Aorta (tissue), 5 donors: ENCODE data around the gene ASL. TPM values are rescaled to one million over a fixed set of nuclear protein-coding genes. Genes with fewer than 3 reads are reported as not detected.
"Not testable (repeated sequence)": the region's sequence is repeated elsewhere in the genome, so short reads cannot be mapped to it uniquely, and the experiment has no call there.

ENCODE experiments used
- ATAC-seq: fragments of 200-7000 bp; cut with Tn5 transposase; one replicate; pipeline ENCODE4 v1.9.1; 2022; ENCODE audit warnings: moderate library complexity; ENCODE audit not compliant: low FRiP score
- DNase-seq, 2 donors: peaks; one replicate each; pipeline ENCODE4 v3.0.0-alpha.2; 2020
- H3K27ac ChIP-seq, 2 donors: one replicate each; pipeline ENCODE4 v1.5.1; 2013; ENCODE audit warnings: low read length in 2 of 2, mild to moderate bottlenecking in 2 of 2, moderate library complexity in 2 of 2, control low read depth in 1 of 2, inconsistent platforms in 1 of 2, low read depth in 1 of 2
- H3K27me3 ChIP-seq, 2 donors: one replicate each; pipeline ENCODE4 v1.6.1; 2013; ENCODE audit warnings: control low read depth in 1 of 2, low read length in 1 of 2, mild to moderate bottlenecking in 1 of 2, moderate library complexity in 1 of 2; ENCODE audit not compliant: insufficient read depth in 2 of 2, control insufficient read depth in 1 of 2
- H3K36me3 ChIP-seq, 2 donors: one replicate each; pipeline ENCODE4 v1.6.1; 2013; ENCODE audit warnings: control low read depth in 1 of 2, low read length in 1 of 2, mild to moderate bottlenecking in 1 of 2; ENCODE audit not compliant: insufficient read depth in 2 of 2, control insufficient read depth in 1 of 2
- H3K4me1 ChIP-seq, 2 donors: one replicate each; pipeline ENCODE4 v1.6.1; 2013; ENCODE audit warnings: low read length in 2 of 2, control low read depth in 1 of 2, mild to moderate bottlenecking in 1 of 2, moderate library complexity in 1 of 2; ENCODE audit not compliant: insufficient read depth in 2 of 2, control insufficient read depth in 1 of 2
- H3K4me3 ChIP-seq, 2 donors: one replicate each; pipeline ENCODE4 v1.5.1; 2013; ENCODE audit warnings: low read length in 2 of 2, control low read depth in 1 of 2, mild to moderate bottlenecking in 1 of 2
- H3K9me3 ChIP-seq: one replicate; pipeline ENCODE4 v1.6.1; 2013; ENCODE audit warnings: mild to moderate bottlenecking, low read length; ENCODE audit not compliant: control insufficient read depth
- WGBS, 2 donors: extraction: QIAGEN DNeasy Blood & Tissue Kit; methylation state at CpG; one replicate each; pipeline ENCODE4 v1.1.7; 2013; 5-methylcytosine and 5-hydroxymethylcytosine counted together
- intact Hi-C, 2 donors: fragments of 100-400 bp; cut with DNase I; formaldehyde crosslinking; loops; one replicate each; pipeline versions ENCODE4 v1.14.2 to v1.15.0; 2022
- long read RNA-seq, 2 donors: library from polyadenylated mRNA; unstranded; transcript quantifications; one replicate each; pipeline ENCODE4 v2.0.0, GENCODE V29; 2020 to 2021
- polyA plus RNA-seq, 2 donors: library from polyadenylated mRNA; stranded (reverse); fragments of 200-250 nt; gene quantifications; one replicate each; pipeline ENCODE4 v1.2.3, GENCODE V29; 2013
- total RNA-seq, 2 donors: library from RNA; stranded (reverse); fragmentation: NEBNext Ultra II Directional; extraction: Animal tissue kit (Norgen Biotek cat#: 25700); gene quantifications; one replicate each; pipeline ENCODE4 v1.2.1, GENCODE V29; 2021
- donor health status: healthy with polysubstance abuse.
- donor health status: Bipolar disorder and iron deficiency.
- donor health status: DM: no; HTN: no; CAD: no.
- donor health status: DM: no; HTN: no; CAD: no.
- donor health status: DM: yes; HTN: yes; CAD: no.

The ASL gene
- total RNA-seq (10 to 100 TPM; 29.1 to 30.3 TPM), polyA plus RNA-seq (10 to 100 TPM; 26.8 to 98.7 TPM)
- long read RNA-seq, donor 1, transcript ASL-205 (16 exons, 1,622 nt), result major isoform, 51 of 115 reads
- long read RNA-seq, donor 1, transcript ASL-201 (17 exons, 2,143 nt), result minor isoform, 11 of 115 reads
- long read RNA-seq, donor 1, transcript ASL-203 (15 exons, 1,765 nt), result minor isoform, 10 of 115 reads
- long read RNA-seq, donor 1, partial matches to known transcripts, result 9 of 115 reads
- long read RNA-seq, donor 1, other reads (novel, unspliced or antisense), result 33 of 115 reads
- long read RNA-seq, donor 2, partial matches to known transcripts, result 2 of 22 reads
- long read RNA-seq, donor 2, other reads (novel, unspliced or antisense), result 10 of 22 reads

DNA sequence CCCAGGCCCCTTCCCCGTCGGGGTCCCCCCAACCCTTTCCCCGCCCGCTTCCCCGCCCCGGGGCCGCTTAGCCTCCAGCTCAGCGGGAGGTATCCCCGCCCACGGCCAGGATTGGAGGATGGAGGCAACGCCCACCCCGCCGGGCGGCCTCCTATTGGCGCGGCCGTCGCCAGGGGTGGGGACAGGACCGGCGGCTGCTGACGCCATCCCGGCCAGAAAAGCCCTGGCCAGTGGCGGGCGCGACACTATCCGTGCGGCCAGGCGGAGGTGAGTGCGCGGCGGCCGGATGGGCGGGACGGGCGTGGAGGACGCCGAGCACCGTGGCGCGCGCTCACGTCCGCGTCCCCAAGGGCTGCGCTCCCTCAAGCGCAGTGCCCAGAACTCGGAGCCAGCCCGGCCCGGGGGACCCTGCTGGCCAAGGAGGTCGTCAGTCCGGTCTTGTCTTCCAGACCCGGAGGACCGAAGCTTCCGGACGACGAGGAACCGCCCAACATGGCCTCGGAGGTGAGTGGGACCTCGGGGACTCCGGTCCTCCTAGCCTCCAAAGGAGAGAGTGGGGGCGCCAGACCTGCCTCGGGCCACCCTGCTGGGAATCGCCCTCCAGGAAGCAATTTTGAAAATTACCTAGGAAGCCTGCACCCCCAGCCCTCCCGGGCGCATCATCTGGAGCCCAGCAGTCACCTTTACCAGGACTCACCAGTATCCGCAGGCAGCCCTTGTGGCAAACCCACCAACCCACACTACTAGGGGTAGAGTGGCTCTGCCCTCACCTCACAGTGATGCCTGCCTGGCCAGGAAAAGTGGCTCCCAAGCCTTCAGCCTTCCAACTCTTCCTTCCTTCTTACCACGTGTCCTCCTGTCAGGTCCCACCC, at the start of gene ASL:
ASL (plus strand) TSS at position 230 of the 872 bp plus-strand sequence; CDS start at position 493, 263 bp downstream.
- peak within 1 kb of the TSS; percentile 59 to 87 for H3K4me3 ChIP-seq
- intact Hi-C loops, result loop anchor here (2.0 to 5.0 kb wide), 2 partner anchors 39 to 41 kb away; partner anchors contain the start of gene CRCP (in 1 of the 2)
- DNase-seq (peak; percentile 95 to 97), ATAC-seq (peak; percentile 99)
- no peaks in the 10 kb centered on the region for H3K36me3 ChIP-seq
- no peak within 1 kb of the TSS for H3K27ac ChIP-seq
- H3K9me3 ChIP-seq, result no peaks in the 10 kb centered on the region
- H3K27me3 ChIP-seq, result no peaks in the 10 kb centered on the region
- 0 to 1% methylated on average over 67 of the region's 67 CpGs for WGBS, 2 donors
- no peaks in the 10 kb centered on the region for H3K4me1 ChIP-seq

- H3K36me3 ChIP-seq, H3K9me3 ChIP-seq, H3K27me3 ChIP-seq, intact Hi-C loops, ATAC-seq, H3K4me3 ChIP-seq, H3K4me1 ChIP-seq, H3K27ac ChIP-seq, DNase-seq: not testable (repeated sequence)
- WGBS, 2 donors, result 51 to 54% methylated on average over 3 of the region's 3 CpGs
These were observed 47.3 kb upstream of the ASL start for GRCh38 chr7:66028342-66028741.

GRCh38 chr7:66033471-66034385, 41.9 kb upstream of the ASL start:
- 77 to 80% methylated on average over 7 of the region's 7 CpGs for WGBS, 2 donors
- ATAC-seq, result no peak
- intact Hi-C loops, result loop anchor here in 1 of 2 donors (10.0 kb wide), 1 partner anchor 621 kb away; no protein-coding TSS in a partner anchor
- DNase-seq, result no peak
- Histone ChIP-seq H3K27ac (no peak overlapping the region), H3K36me3 (no peaks in the 10 kb centered on the region), H3K27me3 (no peaks in the 10 kb centered on the region), H3K9me3 (no peaks in the 10 kb centered on the region), H3K4me3 (no peak overlapping the region), H3K4me1 (no peaks in the 10 kb centered on the region)

GRCh38 chr7:66034436-66035010, 41.1 kb upstream of the ASL start:
- H3K27ac ChIP-seq, H3K36me3 ChIP-seq, DNase-seq, H3K27me3 ChIP-seq, H3K4me1 ChIP-seq, H3K4me3 ChIP-seq, H3K9me3 ChIP-seq, ATAC-seq: not testable (repeated sequence)
- intact Hi-C loops, result loop anchor here in 1 of 2 donors (10.0 kb wide), 1 partner anchor 620 kb away; no protein-coding TSS in a partner anchor
- WGBS, 2 donors, result 45% methylated on average over 1 of the region's 1 CpG

GRCh38 chr7:66036382-66036781, 39.2 kb upstream of the ASL start:
- H3K4me3 ChIP-seq, result no peak overlapping the region
- ATAC-seq (no peak), DNase-seq (no peak)
- H3K36me3 ChIP-seq, result no peaks in the 10 kb centered on the region
- H3K9me3 ChIP-seq, result no peaks in the 10 kb centered on the region
- H3K27ac ChIP-seq, result no peak overlapping the region
- no peaks in the 10 kb centered on the region for H3K27me3 ChIP-seq
- WGBS, 2 donors, result 88% methylated on average over 3 of the region's 3 CpGs
- intact Hi-C loops, result loop anchor here in 1 of 2 donors (10.0 kb wide), 1 partner anchor 618 kb away; no protein-coding TSS in a partner anchor
- no peaks in the 10 kb centered on the region for H3K4me1 ChIP-seq

GRCh38 chr7:66036788-66037187, 38.8 kb upstream of the ASL start:
- intact Hi-C loops, result loop anchor here in 1 of 2 donors (10.0 kb wide), 1 partner anchor 618 kb away; no protein-coding TSS in a partner anchor
- H3K27me3 ChIP-seq, result no peaks in the 10 kb centered on the region
- H3K27ac ChIP-seq, result no peak overlapping the region
- DNase-seq, result no peak
- 90 to 91% methylated on average over 7 of the region's 7 CpGs for WGBS, 2 donors
- no peak overlapping the region for H3K4me3 ChIP-seq
- ATAC-seq, result no peak
- no peaks in the 10 kb centered on the region for H3K36me3 ChIP-seq
- H3K9me3 ChIP-seq, result no peaks in the 10 kb centered on the region
- no peaks in the 10 kb centered on the region for H3K4me1 ChIP-seq

GRCh38 chr7:66039094-66039670, 36.4 kb upstream of the ASL start:
- DNase-seq (no peak), ATAC-seq (no peak)
- 85 to 90% methylated on average over 3 of the region's 3 CpGs for WGBS, 2 donors

More at GRCh38 chr7:66039094-66039670, 36.4 kb upstream of the ASL start:
- no peaks in the 10 kb centered on the region for H3K36me3 ChIP-seq
- no peaks in the 10 kb centered on the region for H3K4me1 ChIP-seq
- H3K4me3 ChIP-seq, result no peak overlapping the region
- no peaks in the 10 kb centered on the region for H3K27me3 ChIP-seq
- no peak overlapping the region for H3K27ac ChIP-seq
- no peaks in the 10 kb centered on the region for H3K9me3 ChIP-seq
- intact Hi-C loops, result loop anchor here in 1 of 2 donors (10.0 kb wide), 1 partner anchor 616 kb away; no protein-coding TSS in a partner anchor
